Stimulated activated CD8-positive, alpha-beta memory T cell treated with anti-CD3 and anti-CD28 coated beads, Interleukin-4, amount 100 ng/mL, for 1 hour (primary cell): Measurements from ENCODE around the gene KLF5.
"Not testable (repeated sequence)": the region's sequence is repeated elsewhere in the genome, so short reads cannot be mapped to it uniquely, and the experiment has no call there.

Source experiments
- DNase-seq, 2 donors: peaks; one replicate each; pipeline ENCODE4 v3.0.0-alpha.2; 2020; ENCODE audit warnings: low read depth in 2 of 2, low spot score in 1 of 2

Gene KLF5

DNA sequence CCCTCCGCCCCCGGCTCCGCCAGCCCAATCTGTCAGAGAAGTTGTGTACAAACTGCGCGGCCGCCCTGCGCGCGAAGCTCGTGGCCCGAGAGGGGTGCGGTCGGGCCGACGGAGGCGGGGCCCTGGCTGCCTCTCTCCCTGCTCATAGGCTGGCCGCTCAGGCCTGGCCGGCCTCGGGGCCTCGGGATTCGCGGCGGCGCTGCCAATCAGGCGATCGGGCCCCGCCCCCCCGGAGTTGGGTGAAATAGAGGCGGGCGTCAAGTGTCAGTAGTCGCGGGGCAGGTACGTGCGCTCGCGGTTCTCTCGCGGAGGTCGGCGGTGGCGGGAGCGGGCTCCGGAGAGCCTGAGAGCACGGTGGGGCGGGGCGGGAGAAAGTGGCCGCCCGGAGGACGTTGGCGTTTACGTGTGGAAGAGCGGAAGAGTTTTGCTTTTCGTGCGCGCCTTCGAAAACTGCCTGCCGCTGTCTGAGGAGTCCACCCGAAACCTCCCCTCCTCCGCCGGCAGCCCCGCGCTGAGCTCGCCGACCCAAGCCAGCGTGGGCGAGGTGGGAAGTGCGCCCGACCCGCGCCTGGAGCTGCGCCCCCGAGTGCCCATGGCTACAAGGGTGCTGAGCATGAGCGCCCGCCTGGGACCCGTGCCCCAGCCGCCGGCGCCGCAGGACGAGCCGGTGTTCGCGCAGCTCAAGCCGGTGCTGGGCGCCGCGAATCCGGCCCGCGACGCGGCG, at the start of gene KLF5:
TSS of gene KLF5 (plus strand) at position 270 of the 724 bp plus-strand sequence. CDS start at position 593, 323 bp downstream.
- peak; percentile 82 to 92 for DNase-seq

DNA sequence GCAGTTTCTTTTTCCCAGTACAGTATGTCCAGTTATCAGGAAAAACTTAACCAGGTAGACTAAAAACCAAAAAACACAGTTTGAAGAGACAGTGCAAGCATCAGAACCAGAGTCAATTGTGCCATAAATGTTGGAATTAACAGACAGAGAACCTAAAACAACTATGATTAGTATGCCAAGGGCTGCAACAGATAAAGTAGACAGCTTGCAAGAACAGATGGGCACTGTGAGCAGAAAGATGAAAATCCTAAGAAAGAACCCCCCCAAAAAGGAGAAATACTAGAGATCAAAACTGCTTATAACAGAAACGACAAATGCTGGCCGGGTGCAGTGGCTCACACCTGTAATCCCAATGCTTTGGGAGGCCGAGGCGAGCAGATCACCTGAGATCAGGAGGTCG, 47.1 kb upstream of the KLF5 start:
- DNase-seq = no peak

DNA sequence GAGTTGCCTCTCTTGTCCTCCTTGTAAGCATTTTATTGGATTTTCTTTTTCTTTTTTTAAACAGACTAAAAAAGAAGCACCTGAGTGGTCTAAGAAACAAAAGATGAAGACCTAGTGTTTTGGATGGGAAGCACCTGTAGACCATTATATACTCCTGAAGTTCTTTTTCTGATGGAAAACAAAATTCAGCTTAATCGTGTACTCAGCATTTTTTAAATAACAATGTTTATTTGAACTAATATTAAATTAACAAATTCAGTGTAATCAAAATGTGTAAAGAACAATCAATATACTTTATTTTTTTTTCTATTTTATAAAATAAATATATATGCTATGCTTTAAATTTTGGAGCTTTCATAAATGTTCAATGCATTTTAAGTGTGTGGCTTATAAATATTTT, 43.0 kb upstream of the KLF5 start:
- no peak for DNase-seq

DNA sequence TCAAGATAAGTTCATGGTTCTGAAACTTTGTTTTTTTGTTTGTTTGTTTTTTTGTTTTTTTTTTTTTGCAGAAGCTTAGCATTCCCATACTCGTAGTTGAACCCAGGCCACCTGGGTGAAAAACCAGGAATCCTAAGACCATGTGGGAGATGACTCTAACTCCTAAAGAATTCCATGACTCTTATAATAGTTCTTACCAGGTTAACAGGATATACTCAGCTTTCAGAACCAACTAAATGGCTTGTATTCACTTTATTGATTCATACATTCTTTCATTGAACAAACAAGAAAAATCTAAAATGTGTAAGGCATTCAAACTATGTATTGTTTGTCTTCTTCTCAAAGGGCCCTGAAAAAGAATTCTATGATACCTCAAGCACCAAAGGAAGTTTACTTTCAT, 40.5 kb upstream of the KLF5 start:
- no peak for DNase-seq

DNA sequence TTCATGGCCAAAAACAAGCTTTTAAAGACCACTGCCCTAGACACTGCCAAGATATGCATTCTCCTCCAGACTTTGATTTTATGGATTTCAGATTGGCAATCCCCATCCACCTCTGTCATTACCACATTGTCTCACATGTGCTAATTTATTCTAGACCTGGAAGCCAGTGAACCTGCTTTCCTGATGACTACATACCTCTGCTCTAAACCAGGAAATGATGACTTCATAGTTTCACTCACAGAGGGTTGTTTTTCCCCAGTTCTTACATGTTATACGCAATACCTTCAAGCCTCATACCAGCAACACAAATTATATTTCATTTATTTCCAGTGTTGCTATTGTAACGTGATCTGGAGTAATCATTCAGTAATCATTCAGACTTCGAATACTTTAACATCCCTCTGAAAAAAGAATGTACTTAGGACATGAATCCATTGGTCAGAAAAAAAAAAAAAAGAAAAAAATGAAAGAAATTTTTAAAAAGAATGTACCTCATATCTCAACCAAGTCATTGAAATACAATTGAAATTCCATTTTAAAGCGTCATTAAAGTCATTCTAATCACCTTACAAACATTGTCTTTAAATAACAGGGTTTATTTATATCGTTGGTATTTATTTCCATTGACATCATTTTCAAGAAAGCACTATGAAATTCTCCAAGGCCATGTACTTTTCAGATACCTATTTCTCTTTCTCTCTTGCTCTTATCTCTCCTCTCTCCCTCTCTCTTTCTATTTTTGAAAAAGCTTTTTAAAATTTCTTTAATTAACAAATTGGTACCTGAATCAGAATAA, 33.4 kb upstream of the KLF5 start:
- no peak for DNase-seq

DNA sequence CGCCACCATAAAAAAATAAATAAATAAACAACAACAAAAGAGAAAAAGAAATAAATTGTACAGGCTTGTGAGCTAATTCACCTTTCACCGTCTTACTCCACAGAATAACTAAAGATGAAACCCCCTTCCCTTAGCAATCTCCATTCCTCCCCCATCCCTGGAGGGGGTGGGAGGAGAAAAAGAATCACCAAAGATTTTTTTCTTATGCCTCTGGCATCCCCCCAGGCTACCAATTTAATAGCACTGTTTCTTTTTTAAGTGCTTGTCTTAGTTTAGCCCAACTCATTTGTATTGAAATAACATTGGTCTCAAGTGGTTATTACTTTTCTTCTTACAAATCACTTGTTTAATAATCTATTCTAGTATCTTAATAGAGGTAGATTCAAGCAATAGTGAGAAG, 23.9 kb upstream of the KLF5 start:
- DNase-seq = no peak

DNA sequence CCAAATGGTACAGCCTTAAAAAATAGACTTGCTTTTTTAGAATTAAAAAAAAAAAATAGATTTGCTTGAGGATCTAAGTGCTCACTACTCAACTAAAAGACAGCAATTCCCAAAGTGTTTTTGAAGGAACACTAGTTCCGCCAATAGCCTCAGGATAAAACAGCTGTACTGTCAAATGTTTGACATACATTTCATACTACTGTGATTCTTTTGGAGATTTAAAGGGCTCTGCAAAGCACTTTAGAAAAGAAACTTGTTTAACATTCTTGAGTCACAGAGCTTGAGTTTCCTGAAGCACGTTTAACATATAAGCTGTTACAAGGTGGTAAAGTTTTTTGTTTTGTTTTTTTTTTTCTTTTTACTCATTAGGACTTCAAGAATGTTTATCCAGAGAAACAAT, 23.1 kb upstream of the KLF5 start:
- DNase-seq = no peak

DNA sequence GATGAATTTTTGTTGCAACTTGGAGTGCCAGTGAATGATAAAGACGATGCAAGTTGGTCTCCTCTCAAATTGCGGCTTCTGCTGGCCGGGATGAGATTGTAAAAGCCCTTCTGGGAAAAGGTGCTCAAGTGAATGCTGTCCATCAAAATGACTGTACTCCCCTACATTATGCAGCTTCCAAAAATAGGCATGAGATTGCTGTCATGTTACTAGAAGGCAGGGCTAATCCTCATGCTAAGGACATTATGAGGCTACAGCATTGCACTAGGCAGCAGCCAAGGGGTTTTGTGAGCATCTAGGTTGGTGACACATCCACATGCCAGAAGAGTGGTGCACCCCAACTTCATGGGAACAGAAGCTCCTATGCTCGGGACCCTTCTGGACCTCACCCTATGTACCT, 22.2 kb upstream of the KLF5 start:
- DNase-seq = no peak

DNA sequence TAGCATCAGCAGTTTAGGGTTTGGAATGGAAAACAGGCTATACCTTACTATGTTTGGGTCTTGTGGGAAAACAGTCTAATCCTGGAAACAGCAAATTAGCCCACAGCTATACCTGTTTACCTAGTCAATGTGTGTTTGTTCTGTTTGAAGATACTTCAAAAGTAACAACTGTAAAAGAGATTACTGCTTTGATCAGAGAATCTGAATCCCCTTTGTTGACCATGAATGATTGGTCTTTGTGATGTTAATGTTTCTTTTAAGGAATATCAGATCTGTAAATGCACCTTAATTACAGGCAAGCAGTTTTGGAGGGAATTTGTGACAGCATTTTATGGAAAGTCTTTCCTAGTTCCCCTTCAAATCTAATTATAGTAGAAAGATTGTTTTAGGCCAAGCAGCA, 20.7 kb upstream of the KLF5 start:
- no peak for DNase-seq

DNA sequence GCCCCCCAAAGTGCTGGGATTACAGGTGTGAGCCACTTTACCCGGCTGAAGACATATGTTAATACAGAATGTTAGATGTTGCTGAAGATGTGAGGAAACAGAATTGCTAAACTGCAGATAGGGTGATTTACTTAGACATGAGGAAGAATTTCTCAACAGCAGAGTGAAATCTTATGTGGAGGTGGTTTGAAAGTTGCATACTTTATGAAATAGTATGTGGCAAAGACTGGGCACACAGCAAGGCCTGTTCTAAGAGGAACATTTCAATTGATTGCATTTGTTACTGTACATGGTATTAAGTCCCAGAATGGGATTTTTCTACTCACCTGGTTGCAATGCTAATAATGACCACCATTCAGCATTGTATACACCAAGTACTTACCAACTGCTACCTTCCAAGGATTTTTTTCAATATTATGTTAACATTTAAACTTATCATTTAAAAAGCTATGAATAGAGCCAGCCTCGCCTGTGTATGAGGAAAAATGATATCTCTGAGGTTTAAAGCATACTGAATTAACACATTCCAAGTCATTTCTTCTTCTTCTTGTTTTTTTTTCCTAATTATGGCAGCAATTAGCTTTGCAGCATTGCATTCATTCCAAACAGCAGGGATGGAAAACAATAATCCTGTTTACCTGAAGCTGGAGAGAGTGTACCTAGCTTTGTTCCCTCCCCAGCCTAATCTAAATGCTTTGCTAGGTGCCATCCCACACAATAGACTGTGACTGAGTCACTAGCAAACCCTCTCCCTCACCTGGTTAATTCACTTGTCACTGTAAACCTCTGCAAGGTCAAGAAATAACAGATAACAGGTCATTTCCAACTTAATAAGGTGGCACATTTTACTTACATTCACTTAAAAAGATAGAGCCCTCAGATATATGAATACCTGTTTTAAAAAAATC, 19.4 kb upstream of the KLF5 start:
- no peak for DNase-seq

DNA sequence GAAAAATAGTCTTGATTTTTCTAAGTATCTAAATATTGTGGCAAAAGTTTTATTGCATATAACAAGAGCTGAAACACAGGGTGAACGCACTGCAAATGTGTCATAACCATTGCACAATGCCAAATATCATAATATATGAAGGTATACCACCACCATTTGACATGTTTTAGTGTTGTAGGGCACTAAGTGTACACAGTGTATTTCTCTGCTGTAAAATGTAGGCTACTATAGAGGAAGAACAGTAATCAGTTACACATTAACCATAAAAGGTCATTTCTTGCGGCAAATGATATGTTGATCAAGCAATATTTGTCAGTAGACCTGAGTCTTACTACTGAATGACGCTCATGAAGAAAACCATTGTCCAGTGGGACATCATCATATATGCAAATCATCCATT, 18.3 kb upstream of the KLF5 start:
- no peak for DNase-seq

DNA sequence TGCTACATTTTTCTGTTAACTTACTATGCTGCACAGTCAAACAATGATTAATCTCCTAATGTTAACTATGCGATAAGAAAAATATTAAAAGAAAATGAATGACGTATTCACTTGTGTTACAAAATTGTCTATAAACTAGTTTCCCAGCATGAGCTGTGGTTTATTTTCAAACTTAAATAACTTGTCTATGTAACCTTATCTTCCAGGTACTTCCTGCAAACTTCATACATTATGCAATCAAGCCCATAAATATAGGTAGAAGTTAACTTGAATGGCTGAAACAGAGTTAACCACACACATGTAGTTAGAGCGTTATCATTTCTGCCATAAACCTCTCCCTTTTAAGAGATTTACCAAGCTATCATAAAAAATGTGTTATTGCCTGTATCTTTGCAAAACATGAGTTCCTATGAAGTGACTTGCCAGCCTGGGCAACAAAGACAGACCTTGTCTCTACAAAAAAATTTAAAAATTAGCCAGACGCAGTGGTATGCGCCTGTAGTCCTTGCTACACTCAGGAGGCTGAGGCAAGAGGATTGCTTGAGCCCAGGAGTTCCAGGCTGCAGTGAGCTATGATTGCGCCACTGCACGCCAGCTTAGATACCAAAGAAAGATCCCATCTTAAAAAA, 17.7 kb upstream of the KLF5 start:
- DNase-seq = no peak

DNA sequence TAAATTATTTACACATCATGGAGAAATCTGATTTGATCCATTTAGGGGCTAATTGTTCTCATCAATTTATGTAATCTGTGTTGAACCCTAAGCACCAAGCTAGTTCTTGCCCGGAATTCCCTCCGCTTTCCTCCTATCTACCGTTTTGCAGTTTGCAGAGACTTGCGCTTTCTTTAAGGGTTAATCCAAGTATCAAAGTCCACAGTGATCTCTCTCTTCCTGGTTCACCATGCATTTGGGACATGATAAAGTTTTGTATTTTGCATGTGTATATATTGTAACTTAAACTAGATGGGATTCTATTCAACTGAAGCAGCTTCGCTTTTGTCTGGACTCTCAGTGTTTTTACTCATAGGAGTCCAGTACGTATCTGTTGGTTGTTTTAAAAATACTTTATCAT, 13.8 kb upstream of the KLF5 start:
- DNase-seq = no peak

DNA sequence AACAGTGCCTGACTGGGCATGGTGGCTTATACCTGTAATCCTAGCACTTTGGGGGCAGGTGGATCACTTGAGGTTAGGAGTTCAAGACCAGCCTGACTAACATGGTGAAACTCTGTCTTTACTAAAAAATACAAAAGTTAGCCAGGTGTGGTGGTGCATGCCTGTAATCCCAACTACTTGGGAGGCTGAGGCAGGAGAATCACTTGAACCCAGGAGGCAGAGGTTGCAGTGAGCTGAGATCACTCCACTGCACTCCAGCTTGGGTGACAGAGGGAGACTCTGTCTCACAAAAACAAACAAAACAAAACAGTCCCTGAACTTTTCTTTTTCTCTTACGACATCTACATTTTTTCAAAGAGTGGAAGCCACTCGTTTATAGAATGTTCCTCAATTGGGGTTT, 10.2 kb upstream of the KLF5 start:
- DNase-seq = not testable (repeated sequence)

DNA sequence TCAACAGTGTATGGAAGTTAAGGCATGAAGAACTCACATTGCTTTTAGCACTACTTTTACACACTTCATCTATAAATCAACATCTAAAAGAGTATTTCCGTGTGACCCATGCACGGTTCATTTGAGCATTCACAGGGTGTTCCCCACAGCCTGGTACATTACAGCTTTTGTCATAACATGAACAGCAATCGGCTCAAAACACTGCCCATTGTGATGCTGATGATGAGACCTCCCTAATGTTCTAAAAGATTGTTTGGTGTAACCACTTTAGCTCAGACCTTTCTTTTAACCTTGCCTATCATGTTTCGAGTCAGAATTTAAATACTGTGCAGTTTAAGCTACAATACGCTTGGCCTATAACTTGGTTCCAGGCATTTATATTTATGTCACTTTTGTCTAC, 4.1 kb upstream of the KLF5 start:
- DNase-seq = no peak

DNA sequence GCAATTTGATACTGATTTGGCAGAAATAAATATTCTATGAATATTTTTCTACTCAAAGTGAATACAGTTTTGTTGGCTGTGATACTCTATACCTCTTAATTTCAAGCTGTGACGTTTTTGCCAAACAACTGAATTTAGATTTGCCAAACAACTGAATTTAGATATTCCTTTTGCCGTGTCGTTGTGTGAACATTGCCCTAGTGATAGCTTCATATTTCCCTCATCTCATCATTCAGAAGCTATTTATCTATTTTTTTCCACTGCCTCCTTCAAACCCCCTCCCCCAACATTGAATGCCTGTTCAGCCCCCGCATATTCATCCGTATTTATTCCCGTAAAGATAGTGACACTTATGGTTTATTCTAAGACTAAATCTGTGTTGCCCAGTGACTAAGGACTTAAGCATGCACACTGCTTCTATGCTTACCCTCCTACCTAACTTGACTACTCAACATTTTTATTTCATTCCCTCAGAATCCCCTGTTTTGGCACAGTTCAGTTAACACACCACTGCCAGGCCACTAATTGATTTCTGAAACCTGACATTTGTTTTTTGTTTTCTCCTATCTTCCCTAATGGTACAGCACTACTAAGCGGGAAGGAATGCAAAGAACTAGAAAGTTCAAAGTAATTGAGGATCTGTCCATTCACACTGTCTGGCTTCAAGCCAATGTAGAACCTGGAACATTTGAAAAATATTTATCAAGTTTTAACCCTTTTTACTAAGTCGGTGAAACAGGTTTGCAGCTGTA, 2.8 kb upstream of the KLF5 start:
- no peak for DNase-seq

DNA sequence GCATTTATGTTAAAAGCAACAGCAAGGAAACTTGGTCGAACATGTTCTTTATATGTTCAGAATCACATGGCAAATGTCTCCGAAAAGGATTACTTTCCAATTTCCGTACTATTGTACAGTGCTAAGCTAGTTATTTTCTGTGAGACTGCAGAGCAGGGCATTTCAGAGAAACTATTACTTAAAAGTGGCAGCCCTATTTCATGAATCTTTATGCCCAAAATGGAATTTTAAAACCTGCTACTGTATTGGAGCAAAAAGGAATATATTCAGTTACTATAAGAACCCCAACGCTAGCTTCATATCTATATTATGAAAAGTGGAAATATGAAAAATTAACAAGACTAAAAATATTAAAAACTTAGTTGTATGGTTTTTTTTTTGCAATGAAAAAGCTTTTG, 2.2 kb upstream of the KLF5 start:
- DNase-seq = no peak

DNA sequence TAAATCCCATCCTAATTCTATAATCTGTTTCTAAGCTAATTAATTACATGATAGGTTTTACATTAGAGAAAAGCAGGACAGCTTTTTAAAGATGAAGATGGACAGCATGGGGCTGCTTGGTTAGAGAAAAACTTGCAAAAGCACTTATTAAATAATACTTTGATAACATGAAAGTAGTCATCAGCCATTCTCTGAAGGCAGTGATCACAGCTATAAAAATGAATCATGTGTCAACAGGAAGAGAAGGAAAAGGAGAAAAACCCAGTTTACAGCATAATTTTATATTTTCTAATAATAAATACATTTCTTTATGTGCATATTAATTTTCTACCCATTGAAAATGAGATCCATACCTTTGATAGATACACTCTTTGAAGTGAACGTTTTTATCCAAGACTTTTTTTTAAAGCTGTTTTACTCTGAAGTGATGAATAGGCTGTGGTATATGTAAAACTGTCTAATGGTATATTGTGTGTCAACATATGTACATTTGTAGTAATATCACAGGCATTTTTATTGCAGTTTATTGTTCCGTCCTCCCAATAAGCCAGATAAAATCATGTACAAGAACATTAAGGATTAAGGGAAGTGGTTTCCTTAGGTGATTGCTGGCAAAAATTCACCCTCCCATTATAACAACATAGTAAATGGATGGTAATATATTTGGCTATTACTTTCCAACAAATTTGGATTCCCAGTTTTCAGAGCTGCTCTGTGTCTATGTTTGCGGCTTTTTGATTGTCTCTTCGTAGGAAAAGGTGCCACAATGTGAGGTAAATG, 1.3 kb upstream of the KLF5 start:
- DNase-seq = no peak

DNA sequence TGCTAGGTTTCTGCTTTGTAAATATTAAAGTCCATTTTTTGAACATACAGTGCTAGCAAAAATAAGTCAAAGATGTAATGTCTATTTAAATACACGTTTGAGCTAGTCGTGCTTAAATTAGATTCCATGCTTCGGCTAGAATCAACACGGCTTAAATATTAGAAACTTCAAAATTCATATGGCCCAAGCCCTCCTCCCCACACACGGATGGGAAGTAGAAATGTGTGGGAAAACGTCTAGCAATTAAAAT, 816 bp upstream of the KLF5 start:
- DNase-seq = no peak

DNA sequence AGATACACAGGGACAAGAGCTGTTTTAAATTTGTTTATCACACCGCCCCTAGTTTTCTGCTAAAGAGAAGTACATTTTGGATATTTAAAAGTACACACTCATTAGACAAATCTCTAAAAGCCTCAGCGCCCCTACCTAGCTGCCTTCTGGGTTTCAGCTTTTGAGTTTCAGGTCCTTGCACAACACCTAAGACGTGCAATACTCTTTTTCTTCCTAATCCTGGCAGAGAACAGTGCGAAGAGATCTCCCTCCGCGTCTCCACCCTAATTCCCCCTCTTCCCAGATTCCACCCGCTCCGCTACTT, 421 bp upstream of the KLF5 start:
- no peak for DNase-seq
